Measurements from ENCODE around the gene FAM227B.
"Not testable (repeated sequence)": the region's sequence is repeated elsewhere in the genome, so short reads cannot be mapped to it uniquely, and the experiment has no call there.

Gene FAM227B

DNA sequence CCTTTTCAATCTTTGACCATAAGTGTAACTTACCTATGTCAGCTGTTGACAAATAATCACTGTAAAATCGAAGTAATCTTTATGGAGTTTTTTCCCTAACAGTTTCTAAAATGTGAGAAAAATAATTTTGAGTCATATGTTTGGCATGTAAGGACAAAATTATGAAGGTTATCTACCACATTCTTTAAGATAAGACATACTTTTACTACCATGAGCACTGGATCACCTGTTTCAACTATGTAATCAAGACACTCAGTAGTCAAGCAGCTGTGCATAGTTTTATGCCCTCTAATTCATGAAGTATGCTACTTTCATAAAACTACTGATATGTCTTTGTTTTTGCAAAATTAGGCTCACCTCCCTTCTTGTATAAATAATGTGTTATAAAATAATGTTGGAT is 185.4 kb downstream of the FAM227B start:
- no peak for DNase-seq

DNA sequence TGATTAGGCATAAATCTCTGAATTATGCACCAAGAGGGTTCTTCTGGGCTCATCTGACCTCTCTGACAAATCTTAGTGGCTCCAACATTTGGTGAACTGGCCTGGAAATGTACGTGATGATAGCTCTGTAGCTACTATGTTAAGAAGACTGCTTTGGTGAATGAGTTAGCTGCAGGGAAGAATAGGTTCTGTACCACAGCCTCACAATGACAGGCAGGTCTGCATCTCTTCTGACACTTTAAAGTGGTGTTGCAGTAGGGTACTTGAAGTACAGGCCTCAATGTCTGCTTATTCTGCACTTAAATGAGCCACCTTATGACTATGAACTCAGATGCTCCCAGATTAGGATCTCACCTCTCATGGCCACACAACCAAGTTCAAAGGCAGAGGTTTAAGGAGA is 190.6 kb downstream of the FAM227B start:
- DNase-seq, result no peak

DNA sequence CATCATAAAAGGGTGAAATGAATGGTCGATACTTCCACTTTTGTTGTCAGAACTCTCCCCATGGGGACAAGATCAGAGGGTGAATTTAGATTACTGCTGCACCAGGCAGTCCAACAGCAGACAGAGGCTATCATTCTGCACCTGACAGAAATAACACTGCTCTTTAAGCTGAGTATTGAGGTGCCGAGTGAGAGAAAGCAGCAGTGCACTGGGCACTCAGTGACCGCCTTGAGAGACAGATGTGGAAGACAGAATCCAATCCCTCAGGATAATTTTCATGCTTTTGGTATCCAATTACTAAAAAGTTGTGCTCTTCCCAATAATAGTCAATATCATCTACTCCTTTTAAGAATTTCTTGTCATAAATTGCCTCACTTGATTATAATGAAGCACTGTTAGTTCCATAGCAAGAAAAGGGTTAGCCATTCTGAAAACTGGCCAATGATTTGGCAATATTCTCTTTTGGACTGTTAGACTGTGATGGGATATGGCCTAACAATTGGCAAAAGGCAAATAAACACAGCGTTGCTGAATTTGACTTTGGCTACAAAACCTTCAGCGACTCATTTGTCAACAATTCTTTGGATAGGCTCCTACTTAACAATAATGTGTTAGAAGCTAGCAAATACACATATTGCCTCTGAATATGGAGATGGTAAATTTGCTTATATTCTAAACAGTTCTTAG is 192.1 kb downstream of the FAM227B start:
- no peak for DNase-seq

DNA sequence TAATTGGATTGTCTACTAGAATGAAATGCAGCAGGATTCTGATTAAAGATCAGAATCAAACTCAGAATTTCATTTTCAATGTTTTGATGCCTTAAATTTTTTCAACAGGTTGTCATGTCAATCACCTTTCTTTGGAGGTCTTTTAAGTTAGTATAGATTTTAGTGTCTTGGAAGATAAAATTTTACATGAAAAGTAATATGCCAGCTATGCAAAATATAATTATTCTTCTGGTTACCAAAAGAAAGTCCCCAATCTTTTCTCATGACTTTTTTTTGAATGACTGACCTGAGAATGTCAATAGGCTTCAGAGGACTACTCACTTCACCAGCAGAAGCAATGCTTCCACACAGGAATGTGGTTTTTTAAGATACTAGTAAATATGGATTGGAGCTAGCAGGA is 193.2 kb downstream of the FAM227B start:
- DNase-seq, result no peak

DNA sequence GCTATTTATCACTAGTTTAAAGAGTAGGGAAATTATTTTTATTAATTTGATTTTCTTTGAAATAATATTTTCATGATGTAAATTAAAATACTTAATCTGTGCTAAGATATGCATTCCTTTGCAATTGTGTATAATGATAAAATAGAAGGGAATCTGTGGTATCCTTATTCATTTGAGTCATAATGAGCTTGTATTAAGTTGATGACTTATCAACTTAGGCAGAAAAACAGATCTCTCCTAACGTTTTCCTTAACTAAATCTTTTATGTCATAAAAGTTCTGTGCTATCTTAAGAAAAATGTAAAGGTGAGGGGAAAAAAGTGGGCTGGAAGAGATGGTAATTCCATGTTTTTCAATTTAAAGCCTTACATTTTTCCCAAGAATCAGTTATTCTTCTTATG is 195.7 kb downstream of the FAM227B start:
- no peak for DNase-seq

DNA sequence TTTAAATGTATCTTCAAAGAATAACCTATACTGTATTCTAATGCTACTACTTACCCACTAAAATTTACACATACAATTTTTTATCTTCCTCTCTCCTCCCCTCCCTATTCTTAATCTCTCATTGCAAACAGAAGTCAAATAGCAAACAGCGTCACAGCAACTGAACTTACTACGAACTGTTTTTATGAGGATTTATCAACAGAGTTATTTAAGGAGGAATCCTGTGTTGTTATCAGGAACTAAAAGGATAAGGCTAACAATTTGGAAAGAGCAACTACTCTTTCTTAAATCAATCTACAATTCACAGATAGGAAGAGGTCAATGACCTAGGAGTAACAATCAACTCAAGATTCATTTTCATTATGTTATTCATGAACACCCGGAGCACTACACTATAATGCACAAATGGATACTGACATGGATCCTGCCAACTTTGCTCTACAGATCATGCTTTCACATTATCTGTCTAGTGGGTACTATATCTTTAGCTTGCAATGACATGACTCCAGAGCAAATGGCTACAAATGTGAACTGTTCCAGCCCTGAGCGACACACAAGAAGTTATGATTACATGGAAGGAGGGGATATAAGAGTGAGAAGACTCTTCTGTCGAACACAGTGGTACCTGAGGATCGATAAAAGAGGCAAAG is 196.6 kb downstream of the FAM227B start:
- no peak for DNase-seq

DNA sequence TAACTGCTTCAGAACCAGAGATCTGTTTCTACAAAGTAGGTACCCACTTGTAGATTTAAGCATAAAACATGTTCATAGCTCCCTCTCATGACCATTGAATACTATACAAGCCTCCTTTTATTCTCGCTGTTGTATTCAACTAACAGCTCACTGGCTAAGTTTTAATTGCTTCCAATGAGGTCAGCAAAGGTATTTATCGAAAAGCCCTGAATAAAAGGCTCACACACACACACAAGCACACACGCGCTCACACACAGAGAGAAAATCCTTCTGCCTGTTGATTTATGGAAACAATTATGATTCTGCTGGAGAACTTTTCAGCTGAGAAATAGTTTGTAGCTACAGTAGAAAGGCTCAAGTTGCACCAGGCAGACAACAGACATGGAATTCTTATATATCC is 197.6 kb downstream of the FAM227B start, which contains the start of gene FGF7:
FGF7 (plus strand) TSS at position 222 of the 400 bp plus-strand sequence. CDS start 1,056 bp downstream, outside the sequence.
- no peak for DNase-seq

DNA sequence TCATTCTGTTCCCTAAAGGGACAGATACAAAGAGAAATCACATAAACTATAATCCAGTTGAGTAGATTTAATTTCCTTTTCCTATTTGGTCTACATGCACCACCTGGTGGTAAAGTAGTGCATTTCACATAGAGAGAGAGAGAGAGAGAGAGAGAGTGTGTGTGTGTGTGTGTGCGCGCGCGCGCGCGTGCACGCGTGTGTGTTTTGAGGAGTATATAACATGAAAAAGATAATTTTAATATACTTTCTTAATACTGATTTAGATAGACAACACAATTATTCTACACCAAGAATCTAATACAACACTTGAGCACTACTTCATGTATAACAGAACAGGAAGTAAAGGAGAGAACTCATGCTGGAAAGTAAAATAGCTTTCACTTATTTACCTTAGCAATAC is 198.6 kb downstream of the FAM227B start:
- peak in 1 of 2 donors; percentile 53 for DNase-seq

DNA sequence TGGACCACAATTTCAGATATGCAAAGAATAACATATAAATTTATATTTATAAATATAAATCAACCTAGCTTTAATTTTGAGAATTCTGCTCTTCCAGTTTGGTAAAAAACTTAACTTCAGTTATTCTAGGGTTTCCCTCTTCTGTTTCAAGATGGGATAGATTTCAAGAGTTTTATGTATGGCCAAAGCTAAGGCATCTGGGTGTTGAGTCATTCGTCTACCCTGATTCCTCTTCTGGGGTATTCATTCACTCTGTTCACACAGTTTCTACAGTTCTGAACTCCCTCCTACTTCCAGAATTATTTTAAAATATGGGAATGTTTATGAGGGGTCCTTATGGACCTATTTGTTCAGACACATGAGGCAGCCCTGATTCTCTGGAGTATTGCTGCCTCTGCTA is 201.8 kb downstream of the FAM227B start:
- no peak for DNase-seq

DNA sequence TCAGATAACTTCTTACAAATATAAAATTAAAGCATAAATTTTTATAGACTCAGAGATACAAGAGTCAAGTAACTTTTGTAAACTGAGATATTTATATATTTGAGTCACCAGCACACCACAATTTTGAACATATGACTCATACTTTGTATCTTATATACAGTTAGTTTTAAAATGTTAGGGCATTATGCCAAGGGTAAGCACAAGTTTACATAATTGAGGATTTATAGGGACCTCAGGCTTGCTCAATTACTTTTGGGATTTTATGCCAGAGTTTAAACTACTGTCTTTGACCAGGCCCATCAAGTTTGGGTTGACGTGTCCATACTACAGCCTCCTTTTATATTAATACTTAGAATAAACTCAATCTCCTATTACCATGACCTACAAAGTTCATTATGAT is 205.0 kb downstream of the FAM227B start:
- peak; percentile 60 to 65 for DNase-seq

DNA sequence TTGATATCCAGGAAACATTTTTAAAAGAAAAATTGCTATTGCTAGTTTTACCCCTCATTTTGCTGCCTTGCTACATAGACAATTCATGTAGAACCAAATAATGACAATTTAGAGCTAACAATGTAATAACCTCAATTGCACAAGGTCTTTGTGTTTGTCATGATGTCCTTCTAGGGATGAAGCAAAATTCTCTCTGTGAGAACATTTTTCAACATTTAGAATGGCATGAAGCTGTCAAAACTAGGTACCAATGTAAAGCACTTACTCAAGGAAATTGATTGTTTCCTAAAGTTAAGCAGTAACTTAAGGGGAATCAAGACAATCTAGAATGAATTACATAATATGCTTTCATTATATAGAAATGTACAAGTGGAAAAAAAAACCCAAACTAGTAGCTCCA is 205.5 kb downstream of the FAM227B start:
- DNase-seq, result peak in 1 of 2 donors; percentile 6

DNA sequence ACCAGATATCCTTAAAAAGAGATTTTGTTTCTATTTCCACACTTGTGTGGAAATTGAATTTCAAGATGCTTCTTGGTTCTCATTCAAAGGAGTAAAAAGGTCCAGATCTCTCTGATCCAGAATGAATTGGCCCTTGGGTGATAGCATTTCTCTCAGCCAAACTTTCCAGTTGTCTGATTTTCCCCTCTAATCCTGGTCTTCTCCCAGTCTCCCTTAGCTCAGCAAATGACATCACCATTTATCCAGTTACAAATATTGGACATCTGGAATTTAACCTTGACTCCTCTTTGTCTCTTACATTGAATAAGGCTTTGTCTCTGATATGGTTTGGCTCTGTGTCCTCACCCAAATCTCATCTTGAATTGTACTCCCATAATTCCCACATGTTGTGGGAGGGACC is 207.8 kb downstream of the FAM227B start:
- no peak for DNase-seq

DNA sequence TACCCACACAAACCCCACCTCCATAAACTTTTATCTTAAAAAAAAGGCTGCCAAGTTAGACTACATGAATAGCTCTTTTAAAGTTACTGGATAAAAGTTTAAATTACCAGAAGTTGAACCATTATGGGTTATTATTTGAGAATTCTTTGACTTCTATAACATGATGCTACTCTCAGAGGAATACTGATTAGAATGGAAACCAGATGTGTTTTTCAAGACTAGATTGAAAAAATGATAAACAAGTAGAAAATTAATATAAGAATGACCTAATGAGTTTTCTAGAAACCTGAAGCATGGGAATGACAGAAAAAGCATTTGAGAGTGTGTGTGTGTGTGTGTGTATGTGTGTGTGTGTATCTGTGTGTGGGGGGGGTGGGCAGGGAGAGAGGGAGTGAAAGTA is 210.0 kb downstream of the FAM227B start:
- no peak for DNase-seq

DNA sequence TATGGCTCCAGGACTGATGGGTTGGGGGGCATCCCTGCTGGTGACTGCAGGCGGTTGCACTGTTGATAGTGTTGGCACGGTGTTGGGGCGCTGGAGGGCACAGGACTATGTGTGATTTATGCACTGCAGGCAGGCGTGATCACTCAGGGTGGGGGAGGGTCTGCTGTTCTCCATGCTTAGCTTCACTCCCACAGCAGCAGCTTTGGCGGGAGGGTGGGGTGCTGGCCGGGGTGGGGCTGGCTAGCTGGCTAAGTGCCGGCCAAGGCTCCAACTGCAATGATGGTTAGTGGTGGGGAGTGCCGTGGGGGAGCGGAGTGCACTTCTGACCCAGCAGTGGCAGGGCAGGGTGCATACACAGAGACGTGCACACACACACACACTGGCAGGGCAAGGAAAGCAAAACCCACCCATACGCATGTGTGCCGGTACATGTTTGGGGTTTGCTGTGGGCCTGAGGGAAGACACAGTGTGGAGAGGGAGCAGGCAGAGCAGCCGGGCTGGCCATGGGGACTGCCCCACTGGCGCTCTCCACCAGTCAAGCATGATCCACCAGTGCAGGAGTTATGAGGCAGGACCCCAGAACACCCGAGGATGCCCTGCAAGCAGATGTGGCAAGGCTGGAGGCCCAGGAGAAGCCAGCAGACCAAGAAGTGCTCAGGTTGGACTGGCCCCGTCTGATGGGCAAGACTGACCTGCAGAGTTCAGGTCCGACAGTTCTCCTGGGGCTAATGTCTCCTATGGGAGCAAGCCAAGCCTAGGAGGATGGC is 214.1 kb downstream of the FAM227B start:
- no peak for DNase-seq

DNA sequence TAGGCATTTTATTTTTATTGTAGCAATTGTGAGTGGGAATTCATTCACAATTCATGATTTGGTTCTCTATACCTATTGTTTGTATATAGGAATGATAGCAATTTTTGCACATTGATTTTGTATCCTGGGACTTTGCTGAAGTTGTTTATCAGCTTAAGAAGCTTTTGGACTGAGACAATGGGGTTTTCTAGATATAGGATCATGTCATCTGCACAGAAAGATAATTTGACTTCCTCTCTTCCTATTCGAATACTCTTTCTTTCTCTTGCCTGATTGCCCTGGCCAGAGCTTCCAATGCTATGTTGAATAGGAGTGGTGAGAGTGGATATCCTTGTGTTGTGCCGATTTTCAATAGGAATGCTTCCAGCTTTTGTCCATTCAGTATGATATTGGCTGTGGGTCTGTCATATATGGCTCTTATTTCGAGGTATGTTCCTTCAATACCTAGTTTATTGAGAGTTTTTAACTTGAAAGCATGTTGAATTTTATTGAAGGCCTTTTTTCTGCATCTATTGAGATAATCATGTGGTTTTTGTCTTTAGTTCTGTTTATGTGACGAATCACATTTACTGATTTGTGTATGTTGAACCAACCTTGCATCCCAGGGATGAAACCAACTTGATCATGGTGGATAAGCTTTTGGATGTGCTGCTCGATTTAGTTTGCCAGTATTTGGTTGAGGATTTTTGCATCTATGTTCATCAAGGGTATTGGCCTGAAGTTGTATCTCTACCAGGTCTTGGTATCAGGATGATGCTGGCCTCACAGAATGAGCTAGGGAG is 217.9 kb downstream of the FAM227B start:
- not testable (repeated sequence) for DNase-seq

DNA sequence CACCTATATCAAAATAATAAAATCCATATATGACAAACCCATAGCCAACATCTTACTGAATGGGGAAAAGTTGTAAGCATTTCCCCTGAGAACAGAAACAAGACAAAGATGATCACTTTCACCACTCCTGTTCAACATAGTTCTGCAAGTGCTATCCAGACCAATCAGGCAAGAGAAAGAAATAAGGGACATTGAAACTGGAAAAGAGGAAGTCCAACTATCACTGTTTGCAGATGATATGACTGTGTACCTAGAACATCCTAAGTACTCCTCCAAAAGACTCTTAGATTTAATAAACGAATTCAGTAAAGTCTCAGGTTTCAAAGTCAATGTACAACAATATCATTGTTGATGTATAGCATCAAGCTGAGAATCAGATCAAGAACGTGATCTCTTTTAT is 233.1 kb downstream of the FAM227B start:
- DNase-seq, result peak in 1 of 2 donors; percentile 2

DNA sequence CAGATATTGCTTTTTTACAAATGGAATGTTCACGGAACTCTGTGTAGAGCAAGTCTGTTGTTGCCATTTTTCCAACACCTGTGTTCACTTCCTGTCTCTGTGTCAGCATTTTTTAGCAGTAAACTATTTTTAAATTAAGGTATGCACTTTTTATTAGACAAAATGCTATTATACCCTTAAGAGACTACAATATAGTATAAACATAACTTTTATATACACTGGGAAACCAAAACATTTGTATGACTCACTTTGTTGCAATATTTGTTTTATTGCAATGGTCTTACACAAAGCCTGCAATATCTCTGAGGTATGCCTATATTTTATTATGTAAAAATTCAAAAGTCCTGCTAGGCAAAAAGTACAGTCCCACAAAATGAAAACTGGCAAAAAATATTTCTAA is 237.4 kb downstream of the FAM227B start:
- DNase-seq, result peak; percentile 2 to 18

DNA sequence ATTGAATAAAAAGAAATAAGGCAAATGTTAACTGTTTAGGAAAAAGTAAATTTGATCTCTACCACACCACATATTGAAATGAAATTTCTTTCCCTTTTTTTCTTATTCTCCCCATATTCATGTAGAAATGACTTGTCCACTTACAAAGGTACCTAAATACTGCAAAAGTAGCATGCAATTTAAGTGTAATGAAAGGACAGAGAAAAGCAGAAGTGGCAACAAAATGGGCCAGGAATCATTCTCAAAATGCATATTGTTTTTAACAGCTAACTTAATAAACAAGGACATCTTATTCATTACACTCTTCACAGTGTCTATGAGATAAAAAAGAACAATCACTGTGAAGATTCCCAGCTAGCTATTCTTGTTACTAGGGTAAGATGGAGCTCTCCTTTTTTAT is 238.2 kb downstream of the FAM227B start:
- no peak for DNase-seq

DNA sequence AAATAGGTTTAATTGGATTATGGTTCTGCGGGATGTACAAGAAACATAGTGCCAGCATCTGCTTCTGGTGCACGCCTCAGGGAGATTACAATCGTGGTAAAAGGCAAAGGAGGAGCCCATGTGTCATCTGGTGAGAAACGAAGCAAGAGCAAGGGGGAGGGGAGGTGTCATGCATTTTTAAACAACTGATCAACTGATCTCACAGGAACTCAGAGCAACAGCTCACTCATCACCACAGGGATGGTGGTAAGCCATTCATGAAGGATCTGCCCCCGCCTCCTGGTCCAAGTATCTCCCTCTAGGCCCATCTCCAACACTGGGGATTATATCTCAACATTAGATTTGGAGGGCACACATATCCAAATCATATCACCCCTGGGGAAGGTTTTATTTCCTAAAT is 239.7 kb downstream of the FAM227B start:
- DNase-seq, result no peak

DNA sequence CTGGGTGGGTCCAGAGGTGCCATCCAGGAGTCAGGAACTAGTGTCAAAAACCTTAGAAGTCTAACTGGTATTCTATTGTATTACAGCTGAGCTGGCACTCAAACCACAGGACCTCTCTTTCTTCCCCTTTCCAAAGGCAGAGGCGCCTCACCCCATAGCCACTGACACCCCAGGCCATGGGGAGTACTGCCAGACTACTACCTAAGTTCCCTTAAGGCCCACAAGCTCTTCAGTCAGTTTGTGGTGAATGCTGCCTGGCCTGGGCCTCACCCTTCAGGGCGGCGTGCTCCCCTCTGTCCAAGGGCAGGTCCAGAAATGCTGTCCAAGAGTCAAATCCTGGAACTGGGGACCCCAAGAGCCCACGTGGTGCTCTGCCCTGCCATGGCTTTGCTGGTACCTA is 240.6 kb downstream of the FAM227B start:
- peak; percentile 11 to 12 for DNase-seq

DNA sequence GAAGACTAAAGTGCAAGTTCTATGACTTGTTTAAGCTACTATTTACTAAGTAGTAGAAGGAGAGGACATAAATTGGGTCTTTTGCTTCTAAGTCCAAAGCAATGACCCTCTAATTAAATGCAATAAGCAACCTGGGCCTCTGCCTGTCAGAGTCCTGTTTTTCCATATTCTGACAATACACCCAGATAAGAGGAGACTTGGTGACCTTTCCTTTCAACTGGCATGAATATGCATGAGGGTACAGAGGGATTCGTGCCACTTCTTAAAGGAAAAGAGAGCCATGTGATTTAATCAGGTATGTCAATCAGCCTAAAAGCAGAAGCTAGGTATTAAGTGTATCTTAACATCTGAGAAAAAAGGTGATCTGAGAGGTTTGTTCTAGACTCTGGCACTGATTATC is 248.3 kb downstream of the FAM227B start:
- no peak for DNase-seq

DNA sequence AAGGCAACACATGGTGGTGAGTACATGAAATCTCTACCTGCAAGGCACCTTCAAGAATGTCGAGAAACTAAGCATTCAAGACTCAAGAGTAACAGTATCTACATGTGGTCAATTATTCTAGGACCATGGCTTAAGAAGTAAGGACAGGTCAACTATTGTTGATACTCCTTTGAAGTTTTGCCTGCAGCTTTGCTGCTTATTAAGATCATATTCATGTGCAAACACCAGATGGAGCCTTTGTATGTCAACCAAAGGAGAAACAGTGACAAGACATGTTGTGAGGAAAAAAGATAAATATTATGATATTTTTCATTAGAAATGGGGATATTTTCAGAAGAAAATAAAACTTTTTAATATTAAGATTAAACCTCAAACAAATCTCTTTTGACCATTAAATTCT is 249.8 kb downstream of the FAM227B start:
- no peak for DNase-seq

DNA sequence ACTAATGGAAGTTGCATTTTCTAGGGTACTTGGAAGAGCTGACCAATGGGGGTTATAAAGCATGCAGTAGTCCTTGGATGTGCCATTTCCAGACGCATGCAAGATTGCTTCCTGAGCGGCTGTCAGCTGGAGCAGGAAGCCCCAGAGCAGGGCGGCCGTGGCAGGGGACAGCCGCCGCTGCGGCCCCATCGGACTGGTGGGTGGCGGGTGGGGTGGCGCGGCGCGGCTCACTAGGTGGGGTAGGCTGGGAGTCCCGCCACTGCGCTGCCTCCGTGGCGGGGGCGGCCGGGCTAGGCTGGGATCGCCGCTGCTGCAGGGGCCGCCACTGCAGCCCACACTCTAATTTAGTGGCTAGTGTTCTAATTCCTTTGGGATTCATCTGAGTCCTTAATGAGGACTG is 254.1 kb downstream of the FAM227B start:
- no peak for DNase-seq
